ENCODE measurements around the gene DNAJB5.
A peak's percentile ranks its signal among the peaks of the same experiment; 100 is the strongest.

The DNAJB5 gene

DNA sequence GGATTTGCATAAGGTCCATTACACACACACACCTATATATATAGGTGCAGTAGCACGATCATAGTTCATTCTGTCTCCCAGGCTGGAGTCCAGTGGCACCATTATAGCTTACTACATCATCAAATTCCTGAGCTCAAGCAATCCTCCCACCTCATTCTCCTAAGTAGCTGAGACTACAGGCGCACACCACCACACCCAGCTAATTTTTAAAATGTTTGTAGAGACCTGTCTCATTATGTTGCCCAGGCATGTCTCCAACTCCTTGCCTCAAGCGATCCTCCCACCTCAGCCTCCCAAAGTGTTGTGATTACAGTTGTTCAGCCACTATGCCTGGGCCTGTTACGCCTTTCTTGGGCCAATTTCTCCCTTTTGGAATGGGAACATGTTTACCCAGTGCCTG is 39.7 kb downstream of the DNAJB5 start:
- no peak overlapping the region for H3K27ac Mint-ChIP-seq

DNA sequence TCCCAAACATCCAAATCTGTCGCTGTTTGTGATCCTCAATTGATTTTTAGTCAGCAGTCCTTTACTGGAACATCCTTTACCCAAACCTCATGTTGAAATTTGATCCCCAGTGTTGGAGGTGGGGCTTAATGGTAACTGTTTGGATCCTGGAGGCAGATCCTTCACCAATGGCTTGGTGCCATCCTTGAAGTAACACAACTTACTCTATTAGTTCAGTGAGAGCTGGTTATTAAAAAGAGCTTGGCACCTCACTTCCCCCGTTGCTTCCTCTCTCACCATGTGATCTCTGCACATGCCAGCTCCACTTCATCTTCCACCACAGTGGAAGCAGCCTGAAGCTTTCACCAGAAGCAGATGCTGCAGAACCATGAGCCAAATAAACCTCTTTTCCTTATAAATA is 40.3 kb downstream of the DNAJB5 start:
- Mint-ChIP-seq H3K4me3 (no peak overlapping the region), H3K27me3 (no peaks in the 10 kb centered on the region), H3K9me3 (no peaks in the 10 kb centered on the region), H3K36me3 (ENCODE audit: insufficient read depth) (no peaks in the 10 kb centered on the region), H3K4me1 (ENCODE audit: low read depth in 2 of 2) (no peaks in the 10 kb centered on the region), H3K27ac (no peak overlapping the region)
- ATAC-seq (replicated peaks): no peak
- no peak for DNase-seq

More for the DNA sequence above, 39.7 kb downstream of the DNAJB5 start:
- no peak overlapping the region for H3K4me3 Mint-ChIP-seq
- no peaks in the 10 kb centered on the region for H3K27me3 Mint-ChIP-seq
- H3K9me3 Mint-ChIP-seq: no peaks in the 10 kb centered on the region
- H3K36me3 Mint-ChIP-seq (ENCODE audit: insufficient read depth): no peaks in the 10 kb centered on the region
- DNase-seq (no peak), ATAC-seq (replicated peaks) (no peak)
- no peaks in the 10 kb centered on the region for H3K4me1 Mint-ChIP-seq (ENCODE audit: low read depth in 2 of 2)

DNA sequence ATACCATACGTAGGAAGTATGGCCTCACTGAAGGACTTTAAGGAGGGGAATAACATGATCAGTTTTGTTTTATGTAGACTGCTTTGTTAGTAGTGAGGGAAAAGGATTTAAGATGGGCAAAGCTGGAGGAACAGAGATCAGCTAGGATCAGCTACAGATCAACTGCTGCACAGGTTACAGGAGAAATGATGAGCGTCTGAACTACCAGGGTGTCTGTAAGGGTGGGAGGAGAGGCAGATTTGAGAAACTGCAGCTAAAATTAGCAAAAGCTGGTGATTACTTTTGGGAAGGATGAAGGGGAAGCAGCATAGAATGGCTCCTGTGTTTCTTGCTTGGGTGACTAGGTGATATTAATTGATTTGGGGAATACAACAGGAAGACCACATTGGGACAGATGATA is 43.6 kb downstream of the DNAJB5 start:
- no peak overlapping the region for H3K27ac Mint-ChIP-seq

DNA sequence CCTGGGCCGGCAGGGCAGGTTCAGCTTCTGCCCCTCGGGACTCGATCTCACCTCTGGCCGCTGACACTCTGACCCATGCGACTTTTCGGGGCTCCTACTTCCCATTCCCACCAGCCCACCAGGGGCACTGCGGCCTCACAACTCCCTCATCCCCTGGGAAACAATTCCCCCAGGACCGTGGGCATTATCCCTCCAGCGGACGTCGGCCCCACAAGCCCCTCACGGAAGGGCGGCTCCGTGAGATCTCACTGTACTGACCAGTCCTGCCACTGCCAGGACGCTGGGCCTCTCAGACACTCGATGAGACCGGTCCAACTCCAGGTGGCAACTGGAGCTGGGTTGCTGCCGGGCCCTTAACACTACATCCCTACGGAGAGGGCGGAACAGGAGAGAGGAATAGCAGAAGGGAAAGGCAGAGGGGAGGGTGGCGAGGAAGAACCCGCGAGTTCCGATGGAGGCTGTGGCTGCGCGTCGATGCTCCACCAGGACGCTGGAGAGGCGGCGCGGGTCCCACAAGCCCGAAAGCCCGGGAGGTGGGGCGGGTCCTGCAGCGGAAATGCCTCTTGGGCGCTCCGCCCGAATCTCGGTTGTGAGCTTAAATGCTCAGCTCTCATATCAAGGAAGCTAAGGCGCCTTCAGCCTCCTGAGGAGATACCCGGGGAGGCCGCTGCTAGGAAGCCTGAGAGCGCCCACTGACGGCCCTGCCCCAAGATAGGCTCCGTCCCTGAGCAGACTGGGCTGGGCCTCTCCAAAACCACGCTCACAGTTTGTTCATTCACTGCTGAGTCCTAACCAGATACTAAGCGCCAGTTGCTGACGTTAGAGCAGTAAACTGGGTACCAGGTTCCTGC is 46.5 kb downstream of the DNAJB5 start:
- ATAC-seq (replicated peaks) (peak; percentile 75), DNase-seq (peak in 1 of 3 experiments; percentile 13)
- H3K4me1 Mint-ChIP-seq (ENCODE audit: low read depth in 2 of 2): peaks cover 5 to 9% of the 10 kb centered on the region in 2 donors
- H3K4me3 Mint-ChIP-seq: peak overlapping the region; percentile 54 to 70
- H3K36me3 Mint-ChIP-seq (ENCODE audit: insufficient read depth): peaks cover 9% of the 10 kb centered on the region
- peak overlapping the region in 1 of 2 donors; percentile 39 for H3K27ac Mint-ChIP-seq
- H3K9me3 Mint-ChIP-seq: no peaks in the 10 kb centered on the region
- H3K27me3 Mint-ChIP-seq: no peaks in the 10 kb centered on the region

More for the DNA sequence above, 43.6 kb downstream of the DNAJB5 start:
- H3K4me3 Mint-ChIP-seq: no peak overlapping the region
- no peaks in the 10 kb centered on the region for H3K9me3 Mint-ChIP-seq
- H3K4me1 Mint-ChIP-seq (ENCODE audit: low read depth in 2 of 2): peaks cover 5 to 9% of the 10 kb centered on the region in 2 donors
- no peaks in the 10 kb centered on the region for H3K27me3 Mint-ChIP-seq
- H3K36me3 Mint-ChIP-seq (ENCODE audit: insufficient read depth): peaks cover 7% of the 10 kb centered on the region
- ATAC-seq (replicated peaks) (no peak), DNase-seq (no peak)

DNA sequence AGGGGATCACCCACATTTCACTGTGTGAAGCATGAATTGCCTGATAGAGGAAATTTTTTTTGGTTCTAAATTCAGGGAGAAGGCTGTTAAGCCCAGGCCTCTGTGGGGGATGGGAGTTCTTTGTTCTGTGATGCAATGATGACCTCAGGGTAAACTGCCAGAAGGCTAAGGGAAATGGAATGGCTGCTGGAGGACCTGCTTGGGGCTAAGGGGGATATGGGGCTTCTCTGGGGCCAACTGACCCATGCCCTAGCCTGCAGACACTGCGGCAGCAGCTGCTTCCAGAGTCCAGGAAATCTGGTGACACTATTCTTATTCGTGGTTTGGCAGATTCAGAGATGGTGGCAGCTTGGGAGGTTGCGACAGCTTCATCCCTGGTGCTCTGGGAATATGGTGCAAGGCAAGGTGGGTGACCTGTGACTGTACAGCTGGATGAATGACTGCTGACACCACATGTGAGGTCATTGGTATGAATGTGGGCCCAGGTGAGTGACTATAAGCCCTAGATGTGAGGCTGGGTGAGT is 52.6 kb downstream of the DNAJB5 start:
- no peak overlapping the region for H3K4me3 Mint-ChIP-seq
- peaks cover 30% of the 10 kb centered on the region for H3K36me3 Mint-ChIP-seq (ENCODE audit: insufficient read depth)
- no peaks in the 10 kb centered on the region for H3K9me3 Mint-ChIP-seq
- DNase-seq (no peak), ATAC-seq (replicated peaks) (no peak)
- no peaks in the 10 kb centered on the region for H3K27me3 Mint-ChIP-seq
- no peak overlapping the region for H3K27ac Mint-ChIP-seq
- H3K4me1 Mint-ChIP-seq (ENCODE audit: low read depth in 2 of 2): peaks cover 0 to 2% of the 10 kb centered on the region in 2 donors

DNA sequence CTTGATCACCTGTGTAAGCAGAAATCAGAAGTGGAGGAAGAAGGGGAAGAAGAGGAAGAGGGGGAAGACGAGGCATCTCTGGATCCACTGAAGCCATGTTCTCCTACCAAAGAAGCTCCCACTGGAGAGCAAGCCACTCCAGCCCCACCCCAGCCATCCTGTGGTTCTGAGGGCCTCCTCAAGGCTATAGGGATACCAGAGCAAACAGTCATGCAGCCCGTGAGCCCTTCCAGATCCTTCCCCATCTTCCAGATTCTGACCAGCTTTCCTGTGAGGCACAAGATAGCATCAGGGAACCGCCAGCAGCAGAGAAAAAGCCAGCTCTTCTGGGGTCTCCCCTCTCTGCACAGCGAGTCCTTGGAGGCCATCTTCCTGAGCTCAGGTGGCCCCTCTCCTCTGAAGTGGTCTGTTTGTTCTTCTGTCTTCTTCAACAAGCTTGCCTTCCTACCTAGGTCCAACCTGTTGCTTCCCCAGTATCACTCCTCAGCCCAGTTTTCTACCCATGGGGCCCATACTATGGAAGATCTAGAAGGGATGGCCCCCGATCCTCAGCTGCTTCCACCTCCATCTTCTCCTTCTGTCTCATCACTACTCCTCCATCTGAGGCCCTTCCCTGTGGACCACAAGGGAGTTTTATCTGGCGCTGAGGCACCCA is 53.5 kb downstream of the DNAJB5 start:
- DNase-seq: no peak
- Mint-ChIP-seq H3K27me3 (no peaks in the 10 kb centered on the region), H3K36me3 (ENCODE audit: insufficient read depth) (peaks cover 34% of the 10 kb centered on the region), H3K4me1 (ENCODE audit: low read depth in 2 of 2) (peaks cover 0 to 2% of the 10 kb centered on the region in 2 donors), H3K27ac (peak overlapping the region; percentile 6 to 27), H3K9me3 (no peaks in the 10 kb centered on the region), H3K4me3 (no peak overlapping the region)
- no peak for ATAC-seq (replicated peaks)

DNA sequence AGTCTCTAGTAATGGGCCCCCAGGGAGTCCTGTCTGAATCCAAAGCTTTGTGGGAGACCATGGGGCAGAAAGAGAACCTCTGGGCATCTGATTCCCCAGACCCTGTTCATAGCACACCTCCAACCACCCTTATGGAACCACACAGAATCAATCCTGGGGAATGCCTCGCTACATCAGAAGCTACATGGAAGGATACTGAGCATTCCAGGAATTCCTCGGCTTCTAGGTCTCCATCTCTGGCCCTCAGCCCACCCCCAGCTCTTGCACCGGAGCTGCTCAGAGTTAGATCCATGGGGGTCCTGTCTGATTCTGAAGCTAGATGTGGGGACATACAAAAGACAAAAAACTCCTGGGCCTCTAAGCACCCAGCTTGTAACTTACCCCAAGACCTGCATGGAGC is 54.5 kb downstream of the DNAJB5 start:
- peaks cover 38% of the 10 kb centered on the region for H3K36me3 Mint-ChIP-seq (ENCODE audit: insufficient read depth)
- DNase-seq (no peak), ATAC-seq (replicated peaks) (no peak)
- no peak overlapping the region for H3K4me3 Mint-ChIP-seq
- peaks cover 0 to 2% of the 10 kb centered on the region in 2 donors for H3K4me1 Mint-ChIP-seq (ENCODE audit: low read depth in 2 of 2)
- no peaks in the 10 kb centered on the region for H3K9me3 Mint-ChIP-seq
- no peaks in the 10 kb centered on the region for H3K27me3 Mint-ChIP-seq
- peak overlapping the region in 1 of 2 donors; percentile 6 for H3K27ac Mint-ChIP-seq

All from effector memory CD8-positive, alpha-beta T cell (primary cell).